Common myeloid progenitor, CD34-positive (primary cell): ENCODE data around the gene ZFP57.

Experiments used
- CTCF ChIA-PET: fragments of 350-600 bp; sonication (Branson Sonifier 250); formaldehyde crosslinking; loops from one replicate; lab custom pipeline; 2021; ENCODE audit warnings: antibody characterized with exemption; lab: Charles Lee
- POLR2A ChIA-PET: fragments of 350-600 bp; sonication (Branson Sonifier 250); formaldehyde crosslinking; loops from one replicate; lab custom pipeline; 2021; ENCODE audit warnings: antibody characterized with exemption; lab: Charles Lee
- DNase-seq, 3 donors: peaks; one replicate each; pipeline versions ENCODE4 v3.0.0 to v3.0.0-alpha.2; 2013
- H3K27ac ChIP-seq, 2 experiments: 1 replicate in 1 of 2; 2 replicates in 1 of 2; pipeline ENCODE4 v1.7.0; 2013; ENCODE audit warnings: inconsistent platforms in 2 of 2, low read length in 2 of 2, mild to moderate bottlenecking in 2 of 2, low read depth in 1 of 2, moderate library complexity in 1 of 2; ENCODE audit not compliant: severe bottlenecking in 2 of 2, insufficient read depth in 1 of 2, poor library complexity in 1 of 2
- H3K27me3 ChIP-seq, 5 experiments: replicated peaks in 2 of 5; 1 replicate in 3 of 5; 2 replicates in 2 of 5; pipeline versions ENCODE4 v1.6.1 to v1.7.0; 2013; ENCODE audit warnings: low read length in 4 of 5, mild to moderate bottlenecking in 2 of 5, moderate library complexity in 2 of 5, inconsistent platforms in 1 of 5; ENCODE audit not compliant: insufficient read depth in 5 of 5, control insufficient read depth in 4 of 5
- H3K36me3 ChIP-seq, 4 experiments: 1 replicate in 2 of 4; 2 replicates in 2 of 4; pipeline versions ENCODE4 v1.6.1 to v1.7.0; 2013; ENCODE audit warnings: low read length in 3 of 4, control low read depth in 1 of 4, mild to moderate bottlenecking in 1 of 4; ENCODE audit not compliant: control insufficient read depth in 4 of 4, insufficient read depth in 4 of 4
- H3K4me1 ChIP-seq, 4 experiments: 1 replicate in 3 of 4; 2 replicates in 1 of 4; pipeline versions ENCODE4 v1.6.1 to v1.7.1; 2013; ENCODE audit warnings: low read length in 3 of 4, mild to moderate bottlenecking in 3 of 4, control low read depth in 1 of 4, inconsistent platforms in 1 of 4, moderate library complexity in 1 of 4; ENCODE audit not compliant: control insufficient read depth in 4 of 4, insufficient read depth in 4 of 4; ENCODE audit errors: control extremely low read depth in 1 of 4
- H3K4me3 ChIP-seq, 7 experiments: 1 replicate in 4 of 7; 2 replicates in 3 of 7; pipeline versions ENCODE4 v1.5.1 to v1.7.0; 2013; ENCODE audit warnings: mild to moderate bottlenecking in 7 of 7, low read length in 6 of 7, moderate library complexity in 6 of 7, inconsistent platforms in 2 of 7, low read depth in 2 of 7, control low read depth in 1 of 7; ENCODE audit not compliant: insufficient read depth in 4 of 7, control insufficient read depth in 1 of 7; ENCODE audit errors: extremely low read depth in 1 of 7
- H3K9me3 ChIP-seq, 5 experiments: 1 replicate in 4 of 5; 2 replicates in 1 of 5; pipeline versions ENCODE4 v1.6.1 to v1.7.1; 2013; ENCODE audit warnings: low read length in 4 of 5, mild to moderate bottlenecking in 2 of 5, inconsistent platforms in 1 of 5, low read depth in 1 of 5, moderate library complexity in 1 of 5; ENCODE audit not compliant: control insufficient read depth in 4 of 5, insufficient read depth in 2 of 5; ENCODE audit errors: control extremely low read depth in 1 of 5
- WGBS: methylation state at CpG from one replicate; pipeline ENCODE4 v1.1.5; 2013; ENCODE audit not compliant: insufficient coverage; 5-methylcytosine and 5-hydroxymethylcytosine counted together

Gene ZFP57

GRCh38 chr6:29696147-29697125 is 15.5 kb upstream of the ZFP57 start:
- 88% methylated on average over 10 of the region's 10 CpGs for WGBS
- CTCF ChIA-PET: interaction anchor here (0.6 to 3.5 kb wide), 22 partner anchors 8 to 159 kb away, joined by 3 to 31 read pairs (median 4); partner anchors contain the start of gene MOG
- peak in 2 of 3 donors; percentile 55 to 62 for DNase-seq

GRCh38 chr6:29694637-29695036 is 13.7 kb upstream of the ZFP57 start:
- CTCF ChIA-PET: interaction anchor here (1.3 to 3.5 kb wide), 4 partner anchors 10 to 45 kb away, joined by 5 to 31 read pairs (median 12); no protein-coding TSS in a partner anchor
- H3K27me3 ChIP-seq: no peaks in the 10 kb centered on the region
- no peak overlapping the region for H3K4me3 ChIP-seq
- peaks cover 0 to 5% (median 0%) of the 10 kb centered on the region in 4 experiments for H3K4me1 ChIP-seq
- H3K27ac ChIP-seq: no peak overlapping the region
- H3K9me3 ChIP-seq: peaks cover 0 to 2% (median 0%) of the 10 kb centered on the region in 5 experiments
- POLR2A ChIA-PET: no interaction called here
- no peaks in the 10 kb centered on the region for H3K36me3 ChIP-seq
- DNase-seq: peak in 2 of 3 donors; percentile 33 to 52
- WGBS: 0% methylated on average over 2 of the region's 3 CpGs

More at GRCh38 chr6:29696147-29697125, 15.5 kb upstream of the ZFP57 start:
- POLR2A ChIA-PET: interaction anchor here (0.6 to 1.0 kb wide), 2 partner anchors 47 to 758 kb away, joined by 3 read pairs; no protein-coding TSS in a partner anchor
- Histone ChIP-seq H3K27ac (no peak overlapping the region), H3K27me3 (no peaks in the 10 kb centered on the region), H3K9me3 (peaks cover 0 to 2% (median 0%) of the 10 kb centered on the region in 5 experiments), H3K36me3 (no peaks in the 10 kb centered on the region), H3K4me1 (peaks cover 0 to 5% (median 0%) of the 10 kb centered on the region in 4 experiments), H3K4me3 (no peak overlapping the region)

- POLR2A ChIA-PET: no interaction called here
- Histone ChIP-seq H3K4me1 (no peaks in the 10 kb centered on the region), H3K27ac (no peak overlapping the region), H3K4me3 (no peak overlapping the region), H3K36me3 (no peaks in the 10 kb centered on the region), H3K9me3 (no peaks in the 10 kb centered on the region), H3K27me3 (no peaks in the 10 kb centered on the region)
- CTCF ChIA-PET: no interaction called here
- 84% methylated on average over 15 of the region's 15 CpGs for WGBS
- DNase-seq: no peak
These were observed 4.9 kb upstream of the ZFP57 start for GRCh38 chr6:29685718-29686326.

- WGBS: 94% methylated on average over 5 of the region's 8 CpGs
- DNase-seq: no peak
- CTCF ChIA-PET: interaction anchor here (1.6 to 2.1 kb wide), 2 partner anchors 15 to 30 kb away, joined by 3 to 6 read pairs; no protein-coding TSS in a partner anchor
These were observed 859 bp upstream of the ZFP57 start for GRCh38 chr6:29681811-29682210.

GRCh38 chr6:29680416-29680815 is 536 bp downstream of the ZFP57 start:
- H3K9me3 ChIP-seq: no peaks in the 10 kb centered on the region
- WGBS: 65% methylated on average over 23 of the region's 24 CpGs
- no peak overlapping the region for H3K27ac ChIP-seq
- H3K4me3 ChIP-seq: peak overlapping the region in 3 of 7 experiments; percentile 17 to 79 (median 52)
- peaks cover 0 to 5% (median 0%) of the 10 kb centered on the region in 5 experiments for H3K27me3 ChIP-seq
- POLR2A ChIA-PET: no interaction called here
- peaks cover 0 to 14% (median 7%) of the 10 kb centered on the region in 4 experiments for H3K4me1 ChIP-seq
- CTCF ChIA-PET: no interaction called here
- peak in 2 of 3 donors; percentile 48 to 62 for DNase-seq
- no peaks in the 10 kb centered on the region for H3K36me3 ChIP-seq

More at GRCh38 chr6:29681811-29682210, 859 bp upstream of the ZFP57 start:
- Histone ChIP-seq H3K9me3 (no peaks in the 10 kb centered on the region), H3K36me3 (no peaks in the 10 kb centered on the region), H3K4me3 (no peak overlapping the region), H3K27me3 (peaks cover 0 to 5% (median 0%) of the 10 kb centered on the region in 5 experiments), H3K27ac (no peak overlapping the region), H3K4me1 (peaks cover 0 to 10% (median 5%) of the 10 kb centered on the region in 4 experiments)
- POLR2A ChIA-PET: no interaction called here

GRCh38 chr6:29679962-29680361 is 990 bp downstream of the ZFP57 start:
- Histone ChIP-seq H3K36me3 (no peaks in the 10 kb centered on the region), H3K9me3 (no peaks in the 10 kb centered on the region), H3K4me3 (peak overlapping the region in 1 of 7 experiments; percentile 79), H3K4me1 (peaks cover 0 to 14% (median 7%) of the 10 kb centered on the region in 4 experiments), H3K27me3 (peaks cover 0 to 5% (median 0%) of the 10 kb centered on the region in 5 experiments), H3K27ac (no peak overlapping the region)
- 46% methylated on average over 11 of the region's 13 CpGs for WGBS
- ChIA-PET POLR2A (no interaction called here), CTCF (interaction anchor here (2.0 kb wide), 1 partner anchor 30 kb away, joined by 7 read pairs; no protein-coding TSS in a partner anchor)
- DNase-seq: peak in 2 of 3 donors; percentile 30 to 45
